Measurements from ENCODE around the gene EVI2A.

GRCh38 chr17:31364012-31364411 is 42.6 kb upstream of the EVI2A start:
- TF ChIP-seq, protein P1, sequence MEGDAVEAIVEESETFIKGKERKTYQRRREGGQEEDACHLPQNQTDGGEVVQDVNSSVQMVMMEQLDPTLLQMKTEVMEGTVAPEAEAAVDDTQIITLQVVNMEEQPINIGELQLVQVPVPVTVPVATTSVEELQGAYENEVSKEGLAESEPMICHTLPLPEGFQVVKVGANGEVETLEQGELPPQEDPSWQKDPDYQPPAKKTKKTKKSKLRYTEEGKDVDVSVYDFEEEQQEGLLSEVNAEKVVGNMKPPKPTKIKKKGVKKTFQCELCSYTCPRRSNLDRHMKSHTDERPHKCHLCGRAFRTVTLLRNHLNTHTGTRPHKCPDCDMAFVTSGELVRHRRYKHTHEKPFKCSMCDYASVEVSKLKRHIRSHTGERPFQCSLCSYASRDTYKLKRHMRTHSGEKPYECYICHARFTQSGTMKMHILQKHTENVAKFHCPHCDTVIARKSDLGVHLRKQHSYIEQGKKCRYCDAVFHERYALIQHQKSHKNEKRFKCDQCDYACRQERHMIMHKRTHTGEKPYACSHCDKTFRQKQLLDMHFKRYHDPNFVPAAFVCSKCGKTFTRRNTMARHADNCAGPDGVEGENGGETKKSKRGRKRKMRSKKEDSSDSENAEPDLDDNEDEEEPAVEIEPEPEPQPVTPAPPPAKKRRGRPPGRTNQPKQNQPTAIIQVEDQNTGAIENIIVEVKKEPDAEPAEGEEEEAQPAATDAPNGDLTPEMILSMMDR (IDR thresholded peaks at IDR 0.05; ENCODE audit: insufficient read depth, low read length), result no peak
- no peak for TF ChIP-seq POLR2AphosphoS5 (IDR thresholded peaks at IDR 0.05; ENCODE audit: low read depth)
